Mammary epithelial cell (primary cell): ENCODE results near the gene CCNF.

ENCODE experiments used
- EZH2 ChIP-seq: IDR thresholded peaks from 2 replicates; pipeline ENCODE4 v1.6.1; 2012; ENCODE audit warnings: low read length, inconsistent platforms, borderline replicate concordance
- TF ChIP-seq, protein P1 (sequence below), 2 donors: IDR thresholded peaks in 1 of 2; conservative IDR thresholded peaks in 1 of 2; 2 replicates each; pipeline ENCODE4 v1.5.1; 2011 to 2012; ENCODE audit warnings: inconsistent platforms in 2 of 2, low read length in 2 of 2, mild to moderate bottlenecking in 2 of 2, control low read depth in 1 of 2, low read depth in 1 of 2; ENCODE audit not compliant: insufficient read depth in 1 of 2; ENCODE audit errors: extremely low read depth in 1 of 2

DNA sequence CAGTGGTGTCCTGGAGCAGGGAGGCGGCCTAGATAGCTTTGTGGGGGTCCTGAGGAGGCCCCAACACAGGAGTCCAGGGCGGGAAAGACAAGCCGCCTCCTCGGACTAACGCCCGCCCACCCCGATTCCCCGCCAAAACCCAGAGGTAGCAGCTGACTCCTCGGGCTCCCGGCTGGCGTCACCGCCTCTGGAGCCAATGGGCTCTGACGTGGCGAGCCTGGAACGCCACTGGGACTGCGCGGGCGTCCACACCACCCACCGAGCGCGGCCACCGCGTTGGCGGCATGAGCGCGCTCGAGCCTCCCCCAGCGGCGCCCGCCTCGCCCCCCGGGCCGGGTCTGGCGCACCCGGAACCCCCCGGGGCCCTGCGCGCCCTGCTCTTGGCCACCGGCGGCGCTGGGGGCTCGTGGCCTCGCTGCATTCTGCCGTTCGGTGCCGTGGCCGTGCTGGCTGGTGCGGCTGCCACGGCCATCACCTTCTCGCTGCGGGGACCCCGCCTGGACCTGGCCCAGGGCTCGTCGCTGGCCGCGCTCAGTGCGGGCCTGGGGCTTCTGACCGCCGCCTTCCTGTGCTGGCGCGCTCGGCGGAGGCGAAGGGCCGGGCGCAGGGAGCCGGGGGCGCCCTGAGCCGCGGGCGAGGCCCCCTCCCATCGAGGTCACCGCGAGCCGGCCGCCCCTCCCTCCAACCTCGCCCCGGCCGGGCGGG, 38.4 kb downstream of the CCNF start:
- TF ChIP-seq, protein P1, sequence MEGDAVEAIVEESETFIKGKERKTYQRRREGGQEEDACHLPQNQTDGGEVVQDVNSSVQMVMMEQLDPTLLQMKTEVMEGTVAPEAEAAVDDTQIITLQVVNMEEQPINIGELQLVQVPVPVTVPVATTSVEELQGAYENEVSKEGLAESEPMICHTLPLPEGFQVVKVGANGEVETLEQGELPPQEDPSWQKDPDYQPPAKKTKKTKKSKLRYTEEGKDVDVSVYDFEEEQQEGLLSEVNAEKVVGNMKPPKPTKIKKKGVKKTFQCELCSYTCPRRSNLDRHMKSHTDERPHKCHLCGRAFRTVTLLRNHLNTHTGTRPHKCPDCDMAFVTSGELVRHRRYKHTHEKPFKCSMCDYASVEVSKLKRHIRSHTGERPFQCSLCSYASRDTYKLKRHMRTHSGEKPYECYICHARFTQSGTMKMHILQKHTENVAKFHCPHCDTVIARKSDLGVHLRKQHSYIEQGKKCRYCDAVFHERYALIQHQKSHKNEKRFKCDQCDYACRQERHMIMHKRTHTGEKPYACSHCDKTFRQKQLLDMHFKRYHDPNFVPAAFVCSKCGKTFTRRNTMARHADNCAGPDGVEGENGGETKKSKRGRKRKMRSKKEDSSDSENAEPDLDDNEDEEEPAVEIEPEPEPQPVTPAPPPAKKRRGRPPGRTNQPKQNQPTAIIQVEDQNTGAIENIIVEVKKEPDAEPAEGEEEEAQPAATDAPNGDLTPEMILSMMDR (conservative IDR thresholded peaks at IDR 0.05 in 1 of 2, IDR thresholded peaks at IDR 0.05 in 1 of 2; ENCODE audit: extremely low read depth in 1 of 2, insufficient read depth in 1 of 2, low read depth in 1 of 2, low read length in 2 of 2): no peak
- no peak for TF ChIP-seq EZH2
